Endodermal cell (in vitro differentiated cells): ENCODE measurements around the gene LAS1L. TPM values are rescaled to one million over a fixed set of nuclear protein-coding genes. Genes with fewer than 3 reads are reported as not detected.

ENCODE experiments used
- DNase-seq: peaks from one replicate; pipeline ENCODE4 v3.0.0-alpha.2; 2017
- H3K27ac ChIP-seq: 2 replicates; pipeline ENCODE4 v1.5.1; 2013; ENCODE audit warnings: mild to moderate bottlenecking, low read depth, low read length, moderate library complexity
- H3K27me3 ChIP-seq: 2 replicates; pipeline ENCODE4 v1.6.1; 2013; ENCODE audit warnings: mild to moderate bottlenecking, low read length, moderate library complexity; ENCODE audit not compliant: insufficient read depth, control insufficient read depth, poor library complexity, severe bottlenecking
- H3K36me3 ChIP-seq: 2 replicates; pipeline ENCODE4 v1.7.0; 2013; ENCODE audit warnings: mild to moderate bottlenecking, low read length, moderate library complexity; ENCODE audit not compliant: control insufficient read depth, insufficient read depth
- H3K4me1 ChIP-seq: one replicate; pipeline ENCODE4 v1.7.0; 2013; ENCODE audit warnings: low read length; ENCODE audit not compliant: control insufficient read depth, insufficient read depth
- H3K4me3 ChIP-seq: 2 replicates; pipeline ENCODE4 v1.5.1; 2013; ENCODE audit warnings: mild to moderate bottlenecking, low read length, moderate library complexity
- H3K9ac ChIP-seq: 2 replicates; pipeline ENCODE4 v1.6.1; 2013; ENCODE audit warnings: mild to moderate bottlenecking, low read length, moderate library complexity; ENCODE audit not compliant: poor library complexity, severe bottlenecking; ENCODE audit errors: extremely low read depth
- H3K9me3 ChIP-seq: 2 replicates; pipeline ENCODE4 v1.6.1; 2013; ENCODE audit warnings: mild to moderate bottlenecking, low read length, moderate library complexity; ENCODE audit not compliant: control insufficient read depth
- H3K27ac Mint-ChIP-seq: 2 replicates; pipeline ENCODE4 v1.8.0; 2020; ENCODE audit warnings: mixed read lengths
- H3K27me3 Mint-ChIP-seq: 2 replicates; pipeline ENCODE4 v1.8.0; 2021; ENCODE audit warnings: mild to moderate bottlenecking, mixed read lengths; ENCODE audit not compliant: insufficient read depth
- H3K36me3 Mint-ChIP-seq: 2 replicates; pipeline ENCODE4 v1.8.0; 2020; ENCODE audit warnings: low read depth, mixed read lengths
- H3K4me1 Mint-ChIP-seq: 2 replicates; pipeline ENCODE4 v1.8.0; 2020; ENCODE audit warnings: mixed read lengths
- H3K4me3 Mint-ChIP-seq: 2 replicates; pipeline ENCODE4 v1.8.0; 2020; ENCODE audit warnings: mild to moderate bottlenecking, moderate library complexity, mixed read lengths
- H3K9me3 Mint-ChIP-seq: 2 replicates; pipeline ENCODE4 v1.8.0; 2020; ENCODE audit warnings: mild to moderate bottlenecking, mixed read lengths
- WGBS, 2 experiments: methylation state at CpG; one replicate each; pipeline versions ENCODE4 v1.1.5 to v1.1.7; 2013; ENCODE audit warnings: missing lambda C conversion rate in 2 of 2, mixed read lengths in 1 of 2; ENCODE audit not compliant: insufficient coverage in 1 of 2, insufficient read length in 1 of 2; 5-methylcytosine and 5-hydroxymethylcytosine counted together
- total RNA-seq, 2 donors: library from RNA; stranded (reverse); fragmentation: NEBNext Ultra II Directional in 1 of 2; extraction: Animal tissue kit (Norgen Biotek cat#: 25700) in 1 of 2; gene quantifications; 2 replicates in 1 of 2; 3 replicates in 1 of 2; pipeline ENCODE4 v1.2.1, GENCODE V29; 2021
- TF ChIP-seq, protein P1 (sequence below): fragments of 200-600 bp; sonication (generic); conservative IDR thresholded peaks from 2 replicates; pipeline ENCODE4 v1.5.0; 2021; ENCODE audit warnings: antibody characterized with exemption, mild to moderate bottlenecking

The LAS1L gene
- total RNA-seq, 2 donors from 2014 or later: 55.0 to 56.2 TPM

DNA sequence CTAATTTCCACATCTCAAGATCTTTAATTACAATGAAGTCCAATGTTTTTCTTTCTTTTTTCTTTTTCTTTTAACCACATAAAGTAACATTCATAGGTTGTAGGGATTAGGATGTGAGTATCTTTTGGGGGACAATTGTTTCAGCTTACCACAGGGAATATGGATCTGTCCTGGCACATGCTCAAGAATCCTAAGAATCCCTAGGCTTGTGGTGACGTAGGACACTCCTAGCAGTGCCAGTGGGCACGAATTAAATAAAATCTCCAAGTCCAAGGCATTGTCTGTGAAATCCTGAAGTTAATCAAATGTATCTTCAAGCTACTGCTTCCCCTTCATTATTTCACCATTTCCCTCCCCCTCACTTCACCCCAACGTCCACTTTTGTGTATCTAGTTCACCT lies 2.6 kb upstream of the LAS1L start:
- 80 to 90% methylated on average over 1 to 3 of the region's 3 CpGs for WGBS, 2 experiments
- Histone ChIP-seq H3K27ac (no peak overlapping the region), H3K4me3 (no peak overlapping the region), H3K36me3 (peaks cover 7% of the 10 kb centered on the region), H3K4me1 (no peaks in the 10 kb centered on the region), H3K9me3 (no peaks in the 10 kb centered on the region), H3K9ac (no peak overlapping the region), H3K27me3 (no peaks in the 10 kb centered on the region)
- Mint-ChIP-seq H3K9me3 (peaks cover 48% of the 10 kb centered on the region), H3K27ac (no peak overlapping the region), H3K36me3 (peaks cover 2% of the 10 kb centered on the region), H3K27me3 (no peaks in the 10 kb centered on the region), H3K4me1 (no peaks in the 10 kb centered on the region), H3K4me3 (no peak overlapping the region)
- TF ChIP-seq, protein P1, sequence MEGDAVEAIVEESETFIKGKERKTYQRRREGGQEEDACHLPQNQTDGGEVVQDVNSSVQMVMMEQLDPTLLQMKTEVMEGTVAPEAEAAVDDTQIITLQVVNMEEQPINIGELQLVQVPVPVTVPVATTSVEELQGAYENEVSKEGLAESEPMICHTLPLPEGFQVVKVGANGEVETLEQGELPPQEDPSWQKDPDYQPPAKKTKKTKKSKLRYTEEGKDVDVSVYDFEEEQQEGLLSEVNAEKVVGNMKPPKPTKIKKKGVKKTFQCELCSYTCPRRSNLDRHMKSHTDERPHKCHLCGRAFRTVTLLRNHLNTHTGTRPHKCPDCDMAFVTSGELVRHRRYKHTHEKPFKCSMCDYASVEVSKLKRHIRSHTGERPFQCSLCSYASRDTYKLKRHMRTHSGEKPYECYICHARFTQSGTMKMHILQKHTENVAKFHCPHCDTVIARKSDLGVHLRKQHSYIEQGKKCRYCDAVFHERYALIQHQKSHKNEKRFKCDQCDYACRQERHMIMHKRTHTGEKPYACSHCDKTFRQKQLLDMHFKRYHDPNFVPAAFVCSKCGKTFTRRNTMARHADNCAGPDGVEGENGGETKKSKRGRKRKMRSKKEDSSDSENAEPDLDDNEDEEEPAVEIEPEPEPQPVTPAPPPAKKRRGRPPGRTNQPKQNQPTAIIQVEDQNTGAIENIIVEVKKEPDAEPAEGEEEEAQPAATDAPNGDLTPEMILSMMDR: no peak
- no peak for DNase-seq

DNA sequence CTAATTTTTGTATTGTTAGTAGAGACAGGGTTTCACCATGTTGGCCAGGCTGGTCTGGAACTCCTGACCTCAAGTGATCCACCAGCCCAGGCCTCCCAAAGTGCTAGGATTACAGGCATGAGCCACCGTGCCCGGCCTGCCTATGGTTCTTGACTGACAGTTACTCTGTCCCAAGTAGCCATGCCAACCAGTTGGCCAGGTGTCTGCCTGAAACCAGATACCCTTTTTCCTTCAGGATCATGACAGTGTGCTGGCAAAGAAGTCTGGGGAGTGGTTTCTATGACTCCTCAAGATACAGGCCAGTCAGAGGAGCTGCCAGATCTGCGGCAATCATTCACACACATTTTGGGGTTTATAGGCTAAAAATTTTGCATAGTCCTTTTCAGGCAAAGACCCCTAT lies 1.7 kb upstream of the LAS1L start:
- 87% methylated on average over 3 of the region's 3 CpGs; no CpG with 5 or more reads in 1 of the 2 experiments for WGBS, 2 experiments
- Histone ChIP-seq H3K4me1 (no peaks in the 10 kb centered on the region), H3K9me3 (no peaks in the 10 kb centered on the region), H3K9ac (no peak overlapping the region), H3K4me3 (no peak overlapping the region), H3K27ac (no peak overlapping the region), H3K27me3 (no peaks in the 10 kb centered on the region), H3K36me3 (peaks cover 11% of the 10 kb centered on the region)
- no peak overlapping the region for H3K4me3 Mint-ChIP-seq
- TF ChIP-seq, protein P1: no peak
- H3K4me1 Mint-ChIP-seq: no peaks in the 10 kb centered on the region
- H3K9me3 Mint-ChIP-seq: peaks cover 51% of the 10 kb centered on the region
- H3K36me3 Mint-ChIP-seq: peaks cover 11% of the 10 kb centered on the region
- H3K27ac Mint-ChIP-seq: no peak overlapping the region
- DNase-seq: no peak
- H3K27me3 Mint-ChIP-seq: no peaks in the 10 kb centered on the region

DNA sequence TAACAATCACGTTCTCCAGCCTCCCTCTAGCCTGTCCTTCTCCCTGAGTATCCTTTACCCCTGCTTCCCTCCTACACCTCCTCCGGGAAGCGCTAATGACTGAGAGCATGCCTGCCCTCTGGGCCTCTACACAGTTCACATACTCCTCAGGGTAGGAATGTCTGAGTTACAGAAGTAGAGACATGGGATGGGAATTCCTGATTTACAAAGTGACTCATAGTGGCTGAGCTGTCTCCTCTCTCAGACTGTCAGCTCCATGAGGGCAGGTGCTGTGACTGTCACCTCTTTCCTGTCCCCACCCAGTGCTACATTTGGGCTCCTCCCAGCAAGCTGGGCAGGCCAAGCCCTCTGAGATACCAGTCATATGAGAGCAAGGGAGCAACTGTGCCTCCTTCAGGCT lies 2.6 kb downstream of the LAS1L start:
- Histone ChIP-seq H3K9ac (no peak overlapping the region), H3K27ac (no peak overlapping the region), H3K4me3 (no peak overlapping the region), H3K27me3 (no peaks in the 10 kb centered on the region), H3K9me3 (no peaks in the 10 kb centered on the region), H3K4me1 (no peaks in the 10 kb centered on the region), H3K36me3 (peaks cover 33% of the 10 kb centered on the region)
- Mint-ChIP-seq H3K4me3 (no peak overlapping the region), H3K4me1 (no peaks in the 10 kb centered on the region), H3K36me3 (peaks cover 23% of the 10 kb centered on the region), H3K9me3 (peaks cover 43% of the 10 kb centered on the region), H3K27me3 (no peaks in the 10 kb centered on the region), H3K27ac (no peak overlapping the region)
- 88% methylated on average over 1 of the region's 3 CpGs; no CpG with 5 or more reads in 1 of the 2 experiments for WGBS, 2 experiments
- TF ChIP-seq, protein P1: no peak
- DNase-seq: no peak
